Peyer's patch (tissue), 4 donors: Measurements from ENCODE around the gene KCTD1. TPM values are rescaled to one million over a fixed set of nuclear protein-coding genes. Genes with fewer than 3 reads are reported as not detected.

ENCODE experiments used
- DNase-seq, 3 donors: peaks; one replicate each; pipeline ENCODE4 v3.0.0-alpha.2; 2017 to 2019
- H3K27ac ChIP-seq, 4 donors: fragments of 200-600 bp; sonication (generic); one replicate each; pipeline ENCODE4 v1.5.1; 2016 to 2019
- H3K27me3 ChIP-seq, 2 donors: fragments of 200-600 bp; sonication (generic); one replicate each; pipeline ENCODE4 v1.5.1; 2019
- H3K36me3 ChIP-seq, 3 donors: fragments of 200-600 bp; sonication (generic); one replicate each; pipeline ENCODE4 v1.5.1; 2016 to 2019
- H3K4me1 ChIP-seq, 4 donors: fragments of 200-600 bp; sonication (generic); one replicate each; pipeline ENCODE4 v1.5.1; 2016 to 2019
- H3K4me3 ChIP-seq, 4 donors: fragments of 200-600 bp; sonication (generic); 1 replicate in 3 of 4; 2 replicates in 1 of 4; pipeline ENCODE4 v1.5.1; 2016 to 2019; ENCODE audit warnings: mild to moderate bottlenecking in 1 of 4
- H3K9me3 ChIP-seq, 4 donors: fragments of 200-600 bp; sonication (generic); one replicate each; pipeline ENCODE4 v1.5.1; 2016 to 2019; ENCODE audit warnings: mild to moderate bottlenecking in 1 of 4
- POLR2A ChIP-seq, 2 donors: fragments of 450-650 bp; IDR thresholded peaks; one replicate each; pipeline ENCODE4 v1.5.1; 2017; ENCODE audit warnings: antibody characterized with exemption in 2 of 2, mild to moderate bottlenecking in 2 of 2, moderate library complexity in 2 of 2
- total RNA-seq, 4 donors: library from RNA; depleted of rRNA; stranded (reverse); fragments of >200 nt; gene quantifications; one replicate each; pipeline ENCODE4 v1.1.0, GENCODE V29; 2016
- TF ChIP-seq, protein P1 (sequence below), 6 experiments: fragments of 450-650 bp in 4 of 6; fragments of 200-600 bp in 2 of 6; sonication (generic) in 1 of 6; IDR thresholded peaks; one replicate each; pipeline ENCODE4 v1.5.1; 2017 to 2019; ENCODE audit warnings: antibody characterized with exemption in 6 of 6, mild to moderate bottlenecking in 3 of 6, moderate library complexity in 1 of 6

KCTD1 gene
- total RNA-seq, 4 donors from 2014 or later = 2.5 to 6.3 (median 4.7) TPM

DNA sequence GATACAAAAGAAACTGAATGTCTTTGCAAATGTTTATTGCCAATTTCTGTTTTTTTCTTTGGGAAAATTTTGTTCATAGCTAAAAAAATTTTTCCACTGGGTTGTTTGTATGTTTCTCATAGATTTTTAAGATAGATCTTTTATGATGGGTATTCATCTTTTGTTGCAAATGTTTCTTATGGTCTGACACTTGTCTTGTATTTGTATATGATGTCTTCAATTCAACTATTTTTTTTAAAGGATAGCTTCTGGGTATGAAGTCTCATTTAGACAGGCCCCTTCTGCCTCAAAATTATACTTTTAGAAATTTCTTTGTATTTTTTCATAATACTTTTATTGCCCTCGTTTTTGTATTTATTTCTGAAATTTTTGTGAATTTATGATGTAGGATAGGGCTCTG, 73.8 kb downstream of the KCTD1 start:
- no peaks in the 10 kb centered on the region for H3K27me3 ChIP-seq
- no peak overlapping the region for H3K27ac ChIP-seq
- no peaks in the 10 kb centered on the region for H3K4me1 ChIP-seq
- no peaks in the 10 kb centered on the region for H3K9me3 ChIP-seq
- DNase-seq = no peak
- H3K4me3 ChIP-seq = no peak overlapping the region
- peaks cover 0 to 4% (median 0%) of the 10 kb centered on the region in 3 donors for H3K36me3 ChIP-seq
- TF ChIP-seq POLR2A (IDR thresholded peaks at IDR 0.05) = no peak
- TF ChIP-seq, protein P1, sequence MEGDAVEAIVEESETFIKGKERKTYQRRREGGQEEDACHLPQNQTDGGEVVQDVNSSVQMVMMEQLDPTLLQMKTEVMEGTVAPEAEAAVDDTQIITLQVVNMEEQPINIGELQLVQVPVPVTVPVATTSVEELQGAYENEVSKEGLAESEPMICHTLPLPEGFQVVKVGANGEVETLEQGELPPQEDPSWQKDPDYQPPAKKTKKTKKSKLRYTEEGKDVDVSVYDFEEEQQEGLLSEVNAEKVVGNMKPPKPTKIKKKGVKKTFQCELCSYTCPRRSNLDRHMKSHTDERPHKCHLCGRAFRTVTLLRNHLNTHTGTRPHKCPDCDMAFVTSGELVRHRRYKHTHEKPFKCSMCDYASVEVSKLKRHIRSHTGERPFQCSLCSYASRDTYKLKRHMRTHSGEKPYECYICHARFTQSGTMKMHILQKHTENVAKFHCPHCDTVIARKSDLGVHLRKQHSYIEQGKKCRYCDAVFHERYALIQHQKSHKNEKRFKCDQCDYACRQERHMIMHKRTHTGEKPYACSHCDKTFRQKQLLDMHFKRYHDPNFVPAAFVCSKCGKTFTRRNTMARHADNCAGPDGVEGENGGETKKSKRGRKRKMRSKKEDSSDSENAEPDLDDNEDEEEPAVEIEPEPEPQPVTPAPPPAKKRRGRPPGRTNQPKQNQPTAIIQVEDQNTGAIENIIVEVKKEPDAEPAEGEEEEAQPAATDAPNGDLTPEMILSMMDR (IDR thresholded peaks at IDR 0.05) = no peak

DNA sequence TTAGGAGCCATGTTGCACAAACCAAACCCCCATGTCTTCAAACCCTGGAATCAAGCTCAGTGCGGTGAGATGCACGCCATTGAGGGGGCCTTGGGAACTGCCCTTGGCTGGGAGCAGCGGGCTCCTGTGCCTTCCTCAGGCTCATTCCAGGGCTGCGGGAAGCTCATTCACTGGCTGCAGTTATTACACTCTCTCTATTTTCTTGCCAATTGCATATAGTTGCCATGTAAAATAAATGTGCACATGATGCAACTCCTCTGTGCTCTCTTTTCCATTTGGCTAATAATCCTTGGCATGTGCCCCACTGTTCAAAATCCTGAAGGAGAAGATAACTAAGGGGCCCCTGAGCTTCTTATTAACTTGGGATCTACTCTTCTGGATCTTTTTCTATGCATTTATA, 74.7 kb downstream of the KCTD1 start:
- TF ChIP-seq, protein P1 (IDR thresholded peaks at IDR 0.05) = no peak
- no peak for TF ChIP-seq POLR2A (IDR thresholded peaks at IDR 0.05)
- H3K4me3 ChIP-seq = no peak overlapping the region
- DNase-seq = no peak
- H3K27ac ChIP-seq = no peak overlapping the region
- no peaks in the 10 kb centered on the region for H3K27me3 ChIP-seq
- no peaks in the 10 kb centered on the region for H3K4me1 ChIP-seq
- H3K9me3 ChIP-seq = no peaks in the 10 kb centered on the region
- peaks cover 0 to 4% (median 0%) of the 10 kb centered on the region in 3 donors for H3K36me3 ChIP-seq

DNA sequence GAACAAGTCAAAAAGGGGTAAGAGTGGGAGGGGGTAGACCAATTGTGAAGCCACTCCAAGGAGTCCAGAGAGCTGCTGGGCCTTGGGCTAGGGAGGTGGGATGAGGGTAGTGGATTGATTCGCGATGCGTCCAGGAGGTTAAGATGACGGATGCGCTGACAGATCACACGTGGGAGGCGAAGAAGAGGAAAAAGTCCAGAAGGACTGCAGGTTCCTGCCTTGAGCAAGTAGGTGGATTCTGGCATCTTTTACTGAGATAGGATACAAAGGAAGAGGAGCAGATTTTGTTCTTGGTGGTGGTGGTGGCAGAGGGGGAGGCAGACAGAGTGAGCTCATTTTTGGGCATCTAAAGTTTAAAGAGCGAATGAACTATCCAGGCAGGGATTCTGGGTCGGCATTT, 76.5 kb downstream of the KCTD1 start:
- Histone ChIP-seq H3K4me3 (no peak overlapping the region), H3K36me3 (peaks cover 0 to 4% (median 0%) of the 10 kb centered on the region in 3 donors), H3K27ac (no peak overlapping the region), H3K4me1 (no peaks in the 10 kb centered on the region), H3K27me3 (no peaks in the 10 kb centered on the region), H3K9me3 (no peaks in the 10 kb centered on the region)
- DNase-seq = no peak
- TF ChIP-seq, protein P1 (IDR thresholded peaks at IDR 0.05) = no peak
- TF ChIP-seq POLR2A (IDR thresholded peaks at IDR 0.05) = no peak

DNA sequence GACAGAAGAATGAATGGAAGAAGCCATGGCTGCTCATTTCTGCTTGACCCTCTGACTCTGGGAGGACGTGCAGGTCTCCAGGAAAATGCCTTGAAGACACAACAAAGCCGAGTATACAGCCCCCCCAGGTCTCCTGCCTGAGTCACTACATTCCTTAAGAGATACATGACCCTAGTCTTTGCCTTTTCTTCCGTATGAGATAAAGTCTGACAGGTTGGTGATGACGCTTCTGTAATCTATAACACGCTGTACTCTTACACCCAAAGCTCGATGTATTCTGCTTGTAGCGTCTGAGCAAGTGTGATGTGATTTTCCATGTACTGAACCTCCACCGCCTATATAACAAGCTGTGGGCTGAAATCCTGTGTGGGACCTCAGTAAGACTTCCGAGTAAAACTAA, 77.3 kb downstream of the KCTD1 start:
- Histone ChIP-seq H3K27me3 (no peaks in the 10 kb centered on the region), H3K36me3 (peaks cover 0 to 4% (median 0%) of the 10 kb centered on the region in 3 donors)
- DNase-seq = no peak

DNA sequence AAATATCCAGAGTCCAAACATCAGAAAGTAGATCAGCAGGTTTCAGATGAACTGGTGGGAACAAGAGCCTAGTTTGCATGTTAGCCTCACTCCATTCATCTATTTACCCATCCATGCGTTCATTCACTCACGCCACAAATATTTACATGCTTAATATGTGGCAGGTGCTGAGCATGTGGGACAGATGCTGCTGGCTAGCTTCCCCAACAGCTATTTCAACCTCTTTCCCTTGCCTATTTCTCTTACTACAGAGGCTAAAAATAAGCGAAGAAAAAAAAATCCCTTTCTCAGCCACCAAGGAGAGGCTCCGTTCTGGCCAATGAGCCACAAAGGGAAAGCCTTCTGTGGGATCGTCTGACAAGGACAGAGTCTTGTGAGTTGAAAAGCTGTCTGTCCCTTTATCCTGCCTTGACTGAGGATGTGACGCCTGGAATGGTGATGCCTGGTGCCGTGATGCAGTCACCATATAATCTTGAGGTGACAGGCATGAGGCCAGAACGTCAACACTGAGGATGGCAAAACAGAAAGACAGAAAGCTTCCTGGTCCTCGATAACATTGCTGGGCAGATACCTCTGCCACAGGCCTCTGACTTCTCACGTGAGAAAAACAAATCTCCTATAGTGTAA, 78.2 kb downstream of the KCTD1 start:
- TF ChIP-seq, protein P1 (IDR thresholded peaks at IDR 0.05) = no peak
- no peak for TF ChIP-seq POLR2A (IDR thresholded peaks at IDR 0.05)
- H3K4me1 ChIP-seq = no peaks in the 10 kb centered on the region
- no peak for DNase-seq
- H3K9me3 ChIP-seq = no peaks in the 10 kb centered on the region
- H3K27ac ChIP-seq = no peak overlapping the region
- no peak overlapping the region for H3K4me3 ChIP-seq
- H3K36me3 ChIP-seq = no peaks in the 10 kb centered on the region
- H3K27me3 ChIP-seq = no peaks in the 10 kb centered on the region

More for the DNA sequence above, 77.3 kb downstream of the KCTD1 start:
- Histone ChIP-seq H3K4me1 (no peaks in the 10 kb centered on the region), H3K4me3 (no peak overlapping the region), H3K27ac (no peak overlapping the region), H3K9me3 (no peaks in the 10 kb centered on the region)
- TF ChIP-seq, protein P1 (IDR thresholded peaks at IDR 0.05) = no peak
- TF ChIP-seq POLR2A (IDR thresholded peaks at IDR 0.05) = no peak
